HG03045 (cell line): Measurements from ENCODE around the gene ZACN.

Experiments used
- ATAC-seq: cut with Tn5 transposase; IDR thresholded peaks from one replicate; pipeline ENCODE4 v1.9.1; 2021; ENCODE audit warnings: mild to moderate bottlenecking, moderate library complexity; ENCODE audit not compliant: unreplicated experiment

Gene ZACN

DNA sequence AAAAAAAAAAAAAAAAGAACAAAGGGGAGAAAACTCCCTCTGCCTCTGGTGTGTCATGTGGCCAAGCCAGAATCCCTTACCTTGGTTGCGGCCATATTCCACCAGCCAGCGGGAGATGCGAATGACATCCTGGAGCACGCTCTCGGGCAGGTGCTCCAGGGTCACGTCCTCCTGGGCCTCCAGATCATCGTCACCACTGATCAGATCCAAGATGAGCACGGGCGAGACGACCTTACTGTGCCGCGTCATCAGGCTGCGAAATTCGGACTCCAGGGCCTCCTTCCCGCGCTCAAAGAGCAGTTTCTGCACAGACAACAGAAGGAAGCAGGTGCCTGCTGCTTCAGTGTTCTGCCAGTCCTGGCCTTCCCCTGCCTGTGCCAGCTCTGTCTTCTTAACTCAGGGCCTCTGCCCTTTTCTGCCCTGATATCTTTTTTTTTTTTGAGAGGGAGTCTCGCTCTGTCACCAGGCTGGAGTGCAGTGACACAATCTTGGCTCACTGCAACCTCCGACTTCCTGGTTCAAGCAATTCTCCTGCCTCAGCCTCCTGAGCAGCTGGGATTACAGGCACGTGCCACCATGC is 18.8 kb downstream of the ZACN start:
- no peak for ATAC-seq

DNA sequence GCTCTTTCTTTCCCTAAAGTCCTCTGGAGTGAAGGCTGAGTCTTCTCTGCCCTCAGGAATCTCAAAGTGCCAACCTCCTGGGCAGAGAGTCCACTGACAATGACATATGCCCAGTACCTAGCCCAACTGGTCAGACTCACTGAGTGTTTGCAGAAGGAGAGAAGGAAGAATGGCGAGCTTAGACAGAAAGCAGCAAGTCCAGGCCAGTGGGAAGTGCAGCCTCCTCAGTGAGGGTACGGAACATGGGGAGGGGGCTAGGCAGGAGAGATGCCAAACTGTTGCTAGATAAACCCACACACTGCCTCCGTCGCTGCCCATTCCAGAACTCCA is 23.9 kb downstream of the ZACN start:
- peak; percentile 5 for ATAC-seq

DNA sequence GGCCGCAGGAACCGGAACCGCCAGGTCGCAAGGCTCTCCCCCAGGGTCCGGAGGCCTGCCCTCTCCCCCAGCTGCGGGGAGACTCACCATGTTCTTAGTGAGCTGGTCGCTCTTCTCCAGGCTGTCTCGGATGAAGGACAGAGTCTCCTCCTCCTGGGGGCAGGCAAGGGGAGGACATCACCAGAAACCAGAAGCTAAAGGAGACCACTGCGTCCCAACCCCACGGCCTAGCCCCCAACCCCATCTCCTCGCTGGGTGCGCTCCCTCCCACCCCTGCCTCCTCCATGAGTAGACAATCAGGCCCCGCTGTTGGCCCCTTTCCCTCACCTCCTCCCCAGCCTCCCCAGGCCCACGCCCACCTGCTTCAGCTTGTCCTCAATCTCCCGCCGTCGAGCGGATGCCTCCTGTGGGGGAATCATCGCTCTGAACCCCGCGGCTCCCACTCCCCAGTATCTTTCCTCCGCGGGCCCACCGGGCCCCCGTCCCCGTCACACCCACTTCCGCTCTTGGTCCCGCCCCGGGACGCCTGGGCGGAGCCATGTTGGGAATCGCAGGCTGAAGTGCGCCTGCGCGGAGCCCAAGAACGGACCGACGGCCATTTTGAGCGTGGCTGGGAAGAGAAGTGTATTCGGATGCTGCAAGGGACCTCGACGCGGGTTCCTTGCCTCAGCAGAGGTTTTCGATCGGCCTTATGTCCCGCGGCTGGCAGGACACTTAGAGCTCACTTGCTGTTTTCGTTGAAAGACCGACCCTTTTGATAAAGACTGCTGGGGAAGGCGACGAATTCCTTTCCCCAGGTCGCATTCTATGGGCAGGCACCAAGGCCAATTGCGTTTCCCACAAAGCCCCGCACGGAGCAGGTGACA is 24.5 kb downstream of the ZACN start, which contains the start of gene EXOC7:
TSS of gene EXOC7 (minus strand) at position 514 of the 866 bp plus-strand sequence. CDS start at position 419, 95 bp downstream.
- peak; percentile 84 for ATAC-seq

DNA sequence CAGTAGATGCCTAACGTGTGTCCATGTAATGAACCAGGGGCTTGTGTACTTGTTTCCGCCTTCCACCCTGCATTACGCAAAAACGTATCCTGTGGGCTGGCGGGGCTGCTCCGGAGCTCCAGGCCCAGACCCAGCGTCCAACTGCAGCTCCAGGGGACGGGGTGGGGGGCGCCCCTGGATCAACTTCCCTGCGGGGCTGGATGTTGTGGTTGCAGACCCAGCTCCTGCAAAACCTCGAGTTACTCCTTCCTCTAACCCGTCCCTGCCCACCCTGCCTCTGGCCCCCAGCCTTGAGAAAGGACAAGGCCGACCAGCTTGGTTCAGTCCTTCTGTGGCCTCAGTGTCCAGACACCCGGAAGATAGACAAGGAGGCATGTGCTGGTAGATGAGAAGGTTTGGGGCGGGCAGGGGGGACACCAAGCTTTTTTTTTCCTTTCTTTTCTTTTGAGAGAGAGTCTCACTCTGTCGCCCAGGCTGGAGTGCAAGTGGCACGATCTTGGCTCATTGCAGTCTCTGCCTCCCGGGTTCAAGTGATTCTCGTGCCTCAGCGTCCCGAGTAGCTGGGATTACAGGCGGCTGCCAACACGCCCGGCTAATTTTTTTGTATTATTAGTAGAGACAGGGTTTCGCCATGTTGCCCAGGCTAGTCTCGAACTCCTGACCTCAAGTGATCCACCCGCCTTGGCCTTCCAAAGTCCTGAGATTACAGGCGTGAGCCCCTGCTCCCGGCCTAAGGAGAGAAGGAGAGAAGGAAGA is 25.3 kb downstream of the ZACN start:
- ATAC-seq, result no peak

DNA sequence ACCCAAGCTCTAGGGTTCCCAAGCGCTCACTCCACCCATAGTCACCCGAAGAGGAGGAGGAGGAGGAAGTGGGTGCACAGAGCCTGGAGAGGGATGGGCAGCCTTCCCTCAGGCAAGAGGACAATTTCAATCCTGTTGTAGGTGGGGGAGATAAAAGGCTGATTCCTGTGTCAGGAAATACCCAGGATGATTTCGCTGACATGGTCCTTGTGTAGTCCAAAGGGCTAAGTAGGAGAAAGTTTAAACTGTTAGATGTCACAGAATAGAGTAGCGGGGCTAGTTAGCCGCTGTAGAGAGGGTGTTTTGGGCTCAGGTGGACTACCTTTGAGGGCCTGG is 25.9 kb downstream of the ZACN start:
- ATAC-seq, result no peak

DNA sequence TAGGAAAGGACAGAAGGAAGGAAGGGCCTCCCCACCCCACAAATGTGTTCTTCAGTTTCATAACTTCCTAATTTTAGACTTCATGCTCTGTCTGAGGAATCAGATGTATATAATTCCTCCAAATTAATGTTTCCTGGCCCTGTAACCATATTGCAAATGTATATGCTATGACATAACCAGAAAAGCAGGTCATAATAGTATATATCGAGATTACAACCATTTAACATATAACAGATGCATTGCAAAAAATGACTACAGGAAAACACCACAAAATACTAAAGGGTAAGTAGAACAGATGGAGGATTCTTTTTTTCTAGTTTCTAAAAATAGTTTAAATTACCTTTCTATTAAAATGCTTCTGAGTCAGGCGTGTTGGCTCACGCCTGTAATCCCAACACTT is 27.7 kb downstream of the ZACN start:
- ATAC-seq, result no peak

DNA sequence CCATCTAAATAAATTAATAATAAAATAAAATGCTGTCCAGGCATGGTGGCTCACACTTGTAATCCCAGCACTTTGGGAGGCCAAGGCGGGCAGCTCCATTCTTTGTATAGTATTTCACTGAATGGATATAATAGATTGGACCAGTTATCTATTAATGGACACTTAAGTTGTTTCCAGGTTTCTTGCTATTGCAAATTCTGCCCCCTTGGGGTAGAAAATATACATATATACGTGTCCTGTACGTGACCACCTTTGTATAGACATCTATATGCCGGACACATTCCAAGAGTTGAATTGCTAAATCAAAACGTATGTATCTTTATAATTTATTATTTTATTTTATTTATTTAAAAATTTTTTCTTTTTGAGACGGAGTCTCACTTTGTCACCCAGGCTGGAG is 28.5 kb downstream of the ZACN start:
- ATAC-seq, result no peak

DNA sequence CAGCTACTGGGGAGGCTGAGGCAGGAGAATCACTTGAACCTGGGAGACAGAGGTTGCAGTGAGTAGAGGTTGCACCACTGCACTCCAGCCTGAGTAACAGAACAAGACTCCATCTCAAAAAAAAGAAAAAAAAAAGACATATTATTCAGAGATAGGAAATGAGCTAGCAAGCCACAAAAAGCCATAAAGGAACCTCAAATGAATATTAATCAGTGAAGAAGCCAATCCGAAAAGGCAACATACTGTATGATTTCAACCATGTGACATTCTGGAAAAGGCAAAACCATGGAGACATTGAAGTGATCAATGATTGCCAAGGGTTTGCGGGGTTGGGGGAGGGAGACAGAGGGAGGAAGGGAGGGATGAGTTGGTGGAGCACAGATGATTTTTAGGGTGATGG is 33.0 kb downstream of the ZACN start:
- no peak for ATAC-seq

DNA sequence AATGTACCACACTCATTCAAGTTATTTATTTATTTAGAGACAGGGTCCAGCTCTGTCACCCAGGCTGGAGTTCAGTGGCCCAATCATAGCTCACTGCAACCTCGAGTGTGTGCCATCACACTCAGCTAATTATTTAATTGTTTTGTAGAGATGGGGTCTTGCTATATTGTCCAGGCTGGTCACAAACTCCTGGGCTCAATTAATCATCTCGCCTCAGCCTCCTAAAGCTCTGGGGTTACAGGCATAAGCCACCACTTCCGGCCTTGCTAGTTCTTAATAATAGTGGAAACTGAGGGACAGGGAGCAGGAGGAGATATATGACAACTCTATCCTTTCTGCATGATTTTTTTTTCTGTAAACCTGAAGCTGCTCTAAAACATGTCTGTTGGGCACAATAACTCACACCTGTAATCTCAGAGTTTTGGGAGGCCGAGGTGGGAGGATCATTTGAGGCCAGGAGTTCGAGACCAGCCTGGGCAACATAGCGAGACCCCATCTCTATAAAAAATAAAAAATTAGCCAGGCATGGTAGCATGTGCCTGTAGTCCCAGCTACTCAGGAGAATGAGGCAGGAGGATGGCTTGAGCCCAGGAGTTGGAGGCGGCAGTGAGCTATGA is 36.3 kb downstream of the ZACN start:
- ATAC-seq, result no peak

DNA sequence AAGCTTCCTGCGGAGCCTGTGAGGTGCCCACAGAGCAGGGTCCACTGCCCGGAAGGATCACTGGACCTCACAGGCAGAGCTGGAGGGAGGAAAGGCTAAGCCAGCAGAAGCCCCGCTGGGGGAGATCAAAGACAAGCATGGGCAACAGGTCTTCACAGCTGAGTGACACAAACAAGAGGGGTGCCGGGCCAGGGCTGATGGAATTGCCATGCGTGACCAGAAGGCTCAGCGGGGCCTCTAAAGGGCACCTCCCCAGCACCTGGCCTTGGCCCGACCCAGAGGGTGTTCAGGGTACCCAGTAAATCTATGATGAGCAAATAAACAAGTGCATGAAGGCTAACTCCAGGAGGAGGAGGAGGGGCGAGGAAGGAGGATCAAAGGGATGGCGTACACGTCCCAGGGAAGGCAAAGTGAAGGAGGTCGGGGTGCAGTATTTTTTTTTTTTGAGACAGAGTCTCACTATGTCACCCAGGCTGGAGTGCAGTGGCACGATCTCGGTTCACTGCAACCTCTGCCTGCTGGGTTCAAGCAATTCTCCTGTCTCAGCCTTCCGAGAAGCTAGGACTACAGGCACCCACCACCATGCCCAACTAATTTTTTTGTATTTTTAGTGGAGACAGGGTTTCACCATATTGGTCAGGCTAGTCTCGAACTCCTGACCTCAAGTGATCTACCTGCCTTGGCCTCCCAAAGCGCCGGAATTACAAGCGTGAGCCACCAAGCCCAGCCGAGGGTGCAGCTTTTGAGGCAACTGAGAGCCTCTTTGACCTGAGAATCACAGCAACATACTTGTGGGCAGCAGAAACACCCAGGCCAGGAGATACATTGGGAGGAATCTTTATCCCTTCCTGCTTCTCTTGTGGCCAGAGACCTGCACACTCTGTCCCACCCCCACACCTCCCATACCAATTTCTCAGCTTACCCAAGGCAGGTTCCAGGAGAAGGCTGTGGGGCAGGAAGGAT is 40.7 kb downstream of the ZACN start:
- ATAC-seq, result no peak

DNA sequence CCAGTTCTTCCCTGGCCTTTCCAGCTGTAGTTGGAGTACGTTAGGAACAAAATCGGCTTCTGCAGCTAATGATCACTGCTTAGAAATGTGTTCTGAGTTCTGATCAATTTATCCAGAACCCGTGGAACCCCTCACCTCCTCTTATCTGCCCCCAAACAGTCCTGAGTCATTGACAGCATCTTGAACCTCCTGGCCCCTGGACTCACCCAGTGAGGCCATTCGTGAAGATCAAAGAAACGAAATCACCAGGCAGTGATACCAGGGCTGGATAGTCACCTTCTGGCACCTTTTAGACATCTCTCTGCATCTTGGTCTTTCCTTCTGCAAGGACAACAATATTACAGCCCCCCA is 41.7 kb downstream of the ZACN start:
- no peak for ATAC-seq

DNA sequence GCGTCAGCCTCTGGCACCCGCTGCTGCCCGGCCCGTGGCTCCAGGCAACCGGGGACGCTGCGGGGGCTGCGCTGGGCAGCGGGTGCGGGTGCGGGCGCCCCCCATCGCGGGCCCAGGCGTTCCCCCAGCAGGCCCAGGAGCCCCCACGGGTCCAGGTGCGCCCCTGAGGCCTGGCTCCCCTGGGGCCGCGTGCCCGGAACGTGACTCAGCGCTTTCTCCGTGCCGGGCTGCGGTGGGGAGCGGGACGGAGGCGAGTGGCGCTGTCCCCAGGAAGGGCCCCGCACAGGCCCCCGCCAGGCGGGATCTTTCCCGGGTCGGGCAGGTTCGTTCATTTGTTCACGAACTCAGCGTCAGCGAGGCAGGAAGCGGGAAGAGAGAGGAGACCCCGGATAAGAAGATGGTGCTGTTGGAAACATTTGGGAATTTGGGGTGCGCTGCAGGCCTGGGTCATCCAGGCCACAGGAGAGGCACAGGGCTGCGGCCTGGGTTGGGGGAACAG is 43.0 kb downstream of the ZACN start:
- peak; percentile 31 for ATAC-seq

DNA sequence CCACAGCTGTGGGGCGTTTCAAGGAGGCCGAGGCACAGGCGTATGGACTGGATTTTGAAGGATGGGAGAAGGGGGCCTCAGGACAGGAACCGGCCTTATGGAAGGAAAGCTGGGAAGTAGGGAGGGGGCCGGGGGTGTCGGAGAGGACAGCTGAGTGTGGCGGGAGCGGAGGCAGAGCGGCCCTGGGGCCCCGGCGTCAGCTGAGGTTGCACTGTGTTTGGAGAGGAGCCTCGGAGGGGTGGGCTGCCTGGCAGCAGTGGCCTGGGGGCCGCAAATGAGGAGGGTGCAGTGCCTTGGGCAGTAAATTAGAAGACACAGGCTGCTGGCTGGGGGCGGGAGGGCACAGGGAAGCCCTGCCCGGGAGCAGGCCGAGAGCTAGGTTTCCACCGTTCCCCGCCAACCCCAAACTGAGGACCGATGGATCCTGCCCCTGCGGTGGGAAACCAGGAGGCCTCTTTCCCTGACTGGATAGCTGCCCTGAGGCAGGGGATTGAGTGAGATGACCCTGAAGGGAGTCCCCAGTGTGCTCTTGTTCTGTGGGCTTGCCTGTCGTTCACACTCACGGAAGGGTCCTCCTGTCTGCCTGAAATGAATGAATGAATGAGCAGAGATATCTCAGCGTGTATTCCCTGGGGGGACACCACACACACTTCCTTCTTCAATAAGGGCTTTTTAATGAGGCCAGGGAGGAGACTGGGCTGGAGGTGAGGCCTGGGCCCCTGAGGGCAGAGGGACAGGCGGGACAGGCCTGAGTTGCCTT is 43.6 kb downstream of the ZACN start:
- no peak for ATAC-seq

DNA sequence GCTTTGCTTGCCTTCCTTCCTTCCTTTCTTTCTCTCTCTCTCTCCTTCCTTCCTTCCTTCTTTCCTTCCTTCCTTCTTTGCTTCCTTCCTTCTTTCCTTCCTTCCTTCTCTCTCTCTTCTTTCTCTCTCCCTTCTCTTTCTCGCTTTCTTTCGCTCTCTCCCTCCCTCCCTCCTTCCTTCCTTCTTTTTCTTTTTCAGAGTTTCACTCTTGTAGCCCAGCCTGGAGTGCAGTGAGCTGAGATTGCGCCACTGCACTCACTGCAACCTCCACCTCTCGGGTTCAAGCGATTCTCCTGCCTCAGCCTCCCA is 44.2 kb downstream of the ZACN start:
- ATAC-seq, result no peak

DNA sequence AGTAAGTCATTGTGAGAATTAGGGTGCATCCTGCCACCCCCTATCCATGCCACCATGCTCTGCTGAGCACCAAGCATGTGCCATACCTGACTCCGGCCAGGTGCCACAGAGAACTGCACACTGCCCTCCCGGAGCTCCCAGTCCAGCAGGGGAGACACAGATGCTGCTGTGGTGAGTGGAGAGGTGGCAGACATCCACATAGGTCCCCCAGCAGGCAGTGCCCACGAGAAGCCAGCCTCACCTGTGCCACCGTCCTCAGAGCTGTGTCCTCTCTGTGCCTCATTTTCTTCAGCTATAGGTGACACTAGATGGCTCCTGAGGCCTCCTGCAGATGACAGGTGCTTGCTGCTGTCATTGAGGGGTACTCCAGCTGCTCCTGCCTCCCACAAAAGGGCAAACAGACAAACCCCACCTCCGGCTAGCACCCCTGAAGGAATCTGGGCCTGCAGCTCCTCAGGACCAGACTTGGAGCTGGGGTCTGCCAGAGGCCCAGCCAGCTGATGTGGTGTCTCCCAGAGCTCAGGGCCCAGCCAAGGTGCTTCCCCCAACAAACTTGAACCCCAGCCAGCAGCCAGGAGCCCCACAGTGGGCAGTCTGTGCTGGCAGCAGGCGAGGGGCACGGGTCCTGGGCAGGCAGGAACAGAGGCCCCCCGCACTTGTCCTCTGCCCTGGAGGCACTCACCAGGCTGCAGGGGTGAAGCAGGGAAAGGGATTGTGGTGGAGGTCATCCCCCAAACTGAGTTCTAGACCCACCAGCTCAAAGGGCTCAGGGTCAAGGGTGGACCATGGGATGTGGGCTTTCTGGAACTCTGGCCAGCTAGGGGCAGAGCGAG is 45.0 kb downstream of the ZACN start:
- ATAC-seq, result no peak

DNA sequence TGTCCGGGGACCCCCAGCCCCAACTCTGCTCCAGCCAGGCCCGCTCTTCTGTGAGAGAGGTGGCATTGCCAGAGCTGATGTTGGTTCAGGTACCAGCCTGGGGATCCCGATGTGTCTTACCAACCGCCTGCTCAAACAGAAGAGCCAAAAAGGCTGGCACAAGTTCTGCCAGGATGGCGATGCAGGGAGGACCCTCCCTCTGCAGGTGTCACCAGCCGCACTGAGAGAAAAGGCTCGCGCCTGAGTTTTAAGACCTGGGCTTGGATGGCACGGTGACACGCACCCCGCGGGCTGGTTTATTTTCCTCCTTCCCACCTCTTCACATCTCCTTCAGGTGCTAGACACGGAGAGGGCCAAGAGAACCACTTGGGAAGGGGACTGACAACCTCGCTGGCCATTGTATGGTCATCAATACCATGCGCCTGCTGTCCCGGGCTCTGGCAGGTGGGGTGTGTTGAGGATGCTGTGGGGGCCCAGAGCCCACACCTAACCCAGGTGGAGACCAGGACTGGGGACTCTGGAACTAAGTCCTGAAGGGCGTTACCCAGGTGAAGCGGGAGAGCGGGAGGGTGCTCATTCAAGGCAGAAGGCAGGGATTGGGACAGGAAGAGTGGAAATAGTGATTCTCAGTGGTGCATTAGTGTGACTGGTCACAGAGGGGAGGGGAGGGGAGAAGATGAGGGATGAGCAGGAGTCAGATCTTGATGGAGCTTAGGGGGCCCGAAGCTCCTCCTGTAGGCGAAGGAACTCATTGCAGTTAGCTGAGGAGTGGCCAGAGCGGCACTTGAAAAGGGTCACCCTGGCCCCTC is 45.8 kb downstream of the ZACN start:
- ATAC-seq, result no peak

DNA sequence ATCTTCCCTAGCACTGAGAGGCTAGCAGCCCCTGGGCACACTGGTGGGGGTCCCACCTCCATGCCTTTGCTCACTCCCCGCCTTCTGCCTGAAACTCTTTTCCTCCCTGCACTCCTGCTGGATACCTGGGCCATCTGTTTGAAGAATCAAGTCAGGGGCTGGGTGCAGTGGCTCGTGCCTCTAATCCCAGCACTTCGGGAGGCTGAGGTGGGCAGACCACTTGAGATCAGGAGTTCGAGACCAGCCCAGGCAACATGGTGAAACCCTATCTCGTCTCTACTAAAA is 46.4 kb downstream of the ZACN start:
- ATAC-seq, result no peak

DNA sequence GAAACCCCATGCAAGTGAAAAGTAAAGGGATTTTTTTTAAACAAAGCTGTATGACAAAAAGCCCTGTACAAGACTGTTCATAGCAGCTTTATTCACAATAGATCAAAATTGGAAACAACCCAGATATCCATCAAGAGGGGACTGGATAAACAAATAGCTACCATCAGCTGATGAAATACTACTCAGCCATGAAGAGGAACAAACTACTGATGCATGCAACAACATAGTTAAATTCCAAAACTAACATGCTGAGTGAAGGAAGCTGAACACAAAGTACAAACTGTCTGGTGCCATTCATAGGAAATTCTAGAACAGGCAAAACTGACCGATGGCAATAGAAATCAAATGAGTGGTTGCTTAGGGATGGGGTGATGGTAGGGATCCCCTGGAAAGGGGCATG is 46.9 kb downstream of the ZACN start:
- ATAC-seq, result no peak
